Measurements from ENCODE around the gene SLC13A2. TPM values are rescaled to one million over a fixed set of nuclear protein-coding genes. Genes with fewer than 3 reads are reported as not detected.

The SLC13A2 gene
- total RNA-seq, 1 experiment from 2014 or later = not detected

DNA sequence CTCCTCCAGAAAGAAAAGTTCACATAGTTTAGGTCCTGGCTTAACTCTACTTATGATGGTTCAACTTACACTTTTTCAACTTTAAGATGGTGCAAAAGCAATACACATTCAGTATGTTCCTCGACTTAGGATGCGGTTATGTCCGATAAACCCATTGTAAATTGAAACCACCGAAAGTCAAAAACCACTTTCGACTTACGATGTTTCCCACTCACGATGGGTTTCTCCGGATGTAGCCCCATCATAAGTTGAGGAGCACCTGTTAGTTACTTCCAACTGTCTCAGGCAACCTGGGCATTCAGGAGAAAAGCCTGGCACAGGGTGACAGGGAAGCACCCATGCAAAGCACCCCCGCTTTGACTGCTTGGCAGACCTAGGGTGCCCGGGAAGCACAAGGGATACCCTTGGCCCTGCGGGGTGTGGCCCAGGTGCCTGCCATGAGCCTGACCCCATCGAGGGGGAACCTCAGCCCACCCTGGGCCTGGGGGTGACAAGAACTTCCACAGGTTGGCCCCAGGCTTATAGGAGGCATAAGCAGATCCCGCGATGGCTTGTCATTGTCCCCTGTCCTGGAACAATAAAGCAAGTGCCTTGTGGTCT lies 65.0 kb downstream of the SLC13A2 start:
- no peak overlapping the region for H3K4me3 Mint-ChIP-seq
- Histone ChIP-seq H2BK20ac (ENCODE audit: low read depth, low read length, poor library complexity, severe bottlenecking) (no peak overlapping the region), H3K23me2 (ENCODE audit: insufficient read length, low read depth, low read length, poor library complexity, severe bottlenecking) (no peaks in the 10 kb centered on the region), H4K8ac (replicated peaks; ENCODE audit: insufficient read length, low read depth, low read length) (no peak overlapping the region), H2BK12ac (ENCODE audit: insufficient read length, low read depth, low read length) (no peak overlapping the region), H2AK5ac (ENCODE audit: insufficient read length, low read length) (no peak overlapping the region), H4K91ac (ENCODE audit: insufficient read length, low read depth, low read length) (no peak overlapping the region), H2AFZ (ENCODE audit: low read length) (no peak overlapping the region), H3T11ph (ENCODE audit: low read length) (no peak overlapping the region), H3K79me1 (ENCODE audit: insufficient read depth, low read depth, low read length, poor library complexity, severe bottlenecking) (no peaks in the 10 kb centered on the region), H2BK15ac (ENCODE audit: low read depth, low read length) (no peak overlapping the region), H2BK5ac (ENCODE audit: insufficient read length, low read length) (no peak overlapping the region), H3K18ac (ENCODE audit: insufficient read length, low read depth, low read length) (no peak overlapping the region), H3K27me3 (ENCODE audit: insufficient read depth, low read length) (no peaks in the 10 kb centered on the region), H4K5ac (ENCODE audit: insufficient read length, low read depth, low read length) (no peak overlapping the region), H3K56ac (ENCODE audit: insufficient read length, low read depth, low read length) (no peak overlapping the region), H3K4ac (ENCODE audit: low read depth, low read length) (no peak overlapping the region), H3K79me2 (ENCODE audit: insufficient read depth, low read length) (no peaks in the 10 kb centered on the region), H3K27ac (ENCODE audit: insufficient read length, low read depth, low read length) (no peak overlapping the region), H3K4me1 (ENCODE audit: insufficient read depth, low read length) (no peaks in the 10 kb centered on the region), H4K20me1 (ENCODE audit: control insufficient read depth, insufficient read depth, insufficient read length) (no peaks in the 10 kb centered on the region), H3K9ac (ENCODE audit: extremely low read depth, insufficient read length, low read length) (no peak overlapping the region), H3K14ac (ENCODE audit: insufficient read depth, low read length) (no peak overlapping the region), H3K23ac (ENCODE audit: insufficient read length, low read depth, low read length) (no peak overlapping the region), H3K4me2 (ENCODE audit: insufficient read depth, insufficient read length, low read length) (no peak overlapping the region), H2BK120ac (ENCODE audit: low read depth, low read length, poor library complexity, severe bottlenecking) (no peak overlapping the region), H3K9me3 (ENCODE audit: control insufficient read depth, low read depth, low read length) (no peaks in the 10 kb centered on the region)
- H3K9me3 Mint-ChIP-seq = no peaks in the 10 kb centered on the region
- peaks cover 0 to 10% of the 10 kb centered on the region in 2 experiments; a peak in 1 of 4 replicates for H3K4me1 Mint-ChIP-seq
- no peak overlapping the region for H3K27ac Mint-ChIP-seq
- TF ChIP-seq, protein P1, sequence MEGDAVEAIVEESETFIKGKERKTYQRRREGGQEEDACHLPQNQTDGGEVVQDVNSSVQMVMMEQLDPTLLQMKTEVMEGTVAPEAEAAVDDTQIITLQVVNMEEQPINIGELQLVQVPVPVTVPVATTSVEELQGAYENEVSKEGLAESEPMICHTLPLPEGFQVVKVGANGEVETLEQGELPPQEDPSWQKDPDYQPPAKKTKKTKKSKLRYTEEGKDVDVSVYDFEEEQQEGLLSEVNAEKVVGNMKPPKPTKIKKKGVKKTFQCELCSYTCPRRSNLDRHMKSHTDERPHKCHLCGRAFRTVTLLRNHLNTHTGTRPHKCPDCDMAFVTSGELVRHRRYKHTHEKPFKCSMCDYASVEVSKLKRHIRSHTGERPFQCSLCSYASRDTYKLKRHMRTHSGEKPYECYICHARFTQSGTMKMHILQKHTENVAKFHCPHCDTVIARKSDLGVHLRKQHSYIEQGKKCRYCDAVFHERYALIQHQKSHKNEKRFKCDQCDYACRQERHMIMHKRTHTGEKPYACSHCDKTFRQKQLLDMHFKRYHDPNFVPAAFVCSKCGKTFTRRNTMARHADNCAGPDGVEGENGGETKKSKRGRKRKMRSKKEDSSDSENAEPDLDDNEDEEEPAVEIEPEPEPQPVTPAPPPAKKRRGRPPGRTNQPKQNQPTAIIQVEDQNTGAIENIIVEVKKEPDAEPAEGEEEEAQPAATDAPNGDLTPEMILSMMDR (conservative IDR thresholded peaks at IDR 0.05) = no peak
- no peaks in the 10 kb centered on the region; the same call in 1 of the 2 replicates for H3K27me3 Mint-ChIP-seq (ENCODE audit: low read depth)
- no peaks in the 10 kb centered on the region for H3K36me3 Mint-ChIP-seq (ENCODE audit: insufficient read depth in 1 of 3, low read depth in 3 of 3)
- WGBS (ENCODE audit: extremely low coverage, insufficient read length, low lambda C conversion rate) = no CpG with 5 or more reads among the region's 14 CpGs
- DNase-seq = no peak
